Spleen (tissue), 7 donors: ENCODE data around the gene PPP1R9A.

ENCODE experiments used
- POLR2A ChIP-seq, 3 donors: fragments of 450-650 bp; IDR thresholded peaks; one replicate each; pipeline ENCODE4 v1.5.1; 2017; ENCODE audit warnings: antibody characterized with exemption in 3 of 3, mild to moderate bottlenecking in 1 of 3
- POLR2AphosphoS5 ChIP-seq, 3 donors: sonication (generic); formaldehyde crosslinking; IDR thresholded peaks; one replicate each; pipeline ENCODE4 v1.5.1; 2017; ENCODE audit warnings: antibody characterized with exemption in 3 of 3
- TF ChIP-seq, protein P1 (sequence below), 11 experiments: fragments of 200-600 bp in 7 of 11; fragments of 450-650 bp in 4 of 11; sonication (generic) in 4 of 11; IDR thresholded peaks in 8 of 11; conservative IDR thresholded peaks in 3 of 11; 1 replicate in 7 of 11; 2 replicates in 4 of 11; pipeline versions ENCODE4 v1.4.0 to v1.8.0; 2016 to 2021; ENCODE audit warnings: antibody characterized with exemption in 11 of 11, inconsistent platforms in 4 of 11, mild to moderate bottlenecking in 1 of 11
- donor health status: DM: no; HTN: no; CAD: no; lungs with moderate emphysema.
- donor health status: DM: no; HTN: no; CAD: no.
- donor health status: DM: no; HTN: no; CAD: no.

DNA sequence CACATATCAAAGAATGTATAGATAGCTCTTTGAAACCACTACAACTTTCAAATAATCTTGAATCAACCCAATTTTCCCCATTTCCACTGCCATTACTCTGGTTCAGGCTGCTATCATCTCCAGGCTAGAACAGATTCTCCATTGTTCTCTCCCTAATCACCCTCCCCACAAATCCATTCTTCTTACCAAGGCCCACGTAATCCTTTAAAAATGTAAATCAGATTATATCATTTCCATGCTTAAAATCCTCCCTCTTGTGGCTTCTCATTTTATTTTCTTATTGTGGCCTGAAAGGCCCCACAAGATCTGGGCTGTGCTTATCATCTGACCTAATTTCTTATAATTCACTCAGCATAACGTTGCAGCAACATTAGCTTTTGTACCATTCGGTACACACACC is 420.0 kb downstream of the PPP1R9A start:
- TF ChIP-seq POLR2A (IDR thresholded peaks at IDR 0.05) (no peak), POLR2AphosphoS5 (IDR thresholded peaks at IDR 0.05) (no peak)
- TF ChIP-seq, protein P1, sequence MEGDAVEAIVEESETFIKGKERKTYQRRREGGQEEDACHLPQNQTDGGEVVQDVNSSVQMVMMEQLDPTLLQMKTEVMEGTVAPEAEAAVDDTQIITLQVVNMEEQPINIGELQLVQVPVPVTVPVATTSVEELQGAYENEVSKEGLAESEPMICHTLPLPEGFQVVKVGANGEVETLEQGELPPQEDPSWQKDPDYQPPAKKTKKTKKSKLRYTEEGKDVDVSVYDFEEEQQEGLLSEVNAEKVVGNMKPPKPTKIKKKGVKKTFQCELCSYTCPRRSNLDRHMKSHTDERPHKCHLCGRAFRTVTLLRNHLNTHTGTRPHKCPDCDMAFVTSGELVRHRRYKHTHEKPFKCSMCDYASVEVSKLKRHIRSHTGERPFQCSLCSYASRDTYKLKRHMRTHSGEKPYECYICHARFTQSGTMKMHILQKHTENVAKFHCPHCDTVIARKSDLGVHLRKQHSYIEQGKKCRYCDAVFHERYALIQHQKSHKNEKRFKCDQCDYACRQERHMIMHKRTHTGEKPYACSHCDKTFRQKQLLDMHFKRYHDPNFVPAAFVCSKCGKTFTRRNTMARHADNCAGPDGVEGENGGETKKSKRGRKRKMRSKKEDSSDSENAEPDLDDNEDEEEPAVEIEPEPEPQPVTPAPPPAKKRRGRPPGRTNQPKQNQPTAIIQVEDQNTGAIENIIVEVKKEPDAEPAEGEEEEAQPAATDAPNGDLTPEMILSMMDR (IDR thresholded peaks at IDR 0.05 in 8 of 11, conservative IDR thresholded peaks at IDR 0.05 in 3 of 11), result no peak
